H4 (cell line): ENCODE measurements around the gene PER1. TPM values are rescaled to one million over a fixed set of nuclear protein-coding genes. Genes with fewer than 3 reads are reported as not detected.

Source experiments
- DNase-seq: peaks from one replicate; pipeline ENCODE4 v3.0.0-alpha.2; 2015; ENCODE audit warnings: low spot score
- total RNA-seq: library from RNA; depleted of rRNA; stranded (reverse); fragments of >200 nt; shearing (Covaris generic); gene quantifications from 2 replicates; pipeline ENCODE4 v1.2.3, GENCODE V29; 2014

PER1 gene
- total RNA-seq, 1 experiment from 2014 or later: 4.6 TPM

DNA sequence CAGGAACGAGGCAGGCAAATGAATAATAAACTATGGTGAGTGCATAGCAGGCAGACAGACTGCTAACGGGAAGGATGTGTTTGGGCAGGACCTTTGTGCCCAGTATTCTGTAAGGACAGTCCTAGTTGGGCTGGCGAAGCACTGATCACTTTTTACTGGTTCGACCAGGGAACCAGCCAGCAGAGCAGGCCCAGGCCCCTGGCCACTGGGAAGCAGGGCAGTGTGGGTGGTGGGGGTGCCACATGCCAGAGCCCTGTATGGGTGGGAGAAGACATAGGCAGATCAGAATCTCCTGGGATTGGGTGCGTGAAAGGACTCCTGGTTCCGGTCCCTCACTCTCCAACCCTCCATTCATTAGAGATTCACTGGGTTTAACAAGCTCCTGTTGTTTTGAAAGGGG is 14.5 kb upstream of the PER1 start:
- DNase-seq: no peak

DNA sequence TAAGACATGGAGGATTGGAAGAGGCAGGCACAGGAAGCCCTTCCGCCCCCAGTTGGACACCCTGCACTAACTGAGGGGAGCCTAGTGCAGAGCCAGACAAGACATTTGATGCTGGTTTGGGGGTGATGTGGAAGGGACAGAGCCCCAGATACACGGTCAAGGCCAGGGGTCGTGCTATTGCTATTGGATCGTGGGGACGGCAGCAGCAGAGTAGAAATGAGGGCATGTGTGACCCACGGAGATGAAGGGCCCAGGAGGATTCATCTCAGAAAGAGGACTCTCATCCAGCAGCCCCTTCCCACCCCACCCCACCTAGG is 12.6 kb upstream of the PER1 start:
- no peak for DNase-seq

DNA sequence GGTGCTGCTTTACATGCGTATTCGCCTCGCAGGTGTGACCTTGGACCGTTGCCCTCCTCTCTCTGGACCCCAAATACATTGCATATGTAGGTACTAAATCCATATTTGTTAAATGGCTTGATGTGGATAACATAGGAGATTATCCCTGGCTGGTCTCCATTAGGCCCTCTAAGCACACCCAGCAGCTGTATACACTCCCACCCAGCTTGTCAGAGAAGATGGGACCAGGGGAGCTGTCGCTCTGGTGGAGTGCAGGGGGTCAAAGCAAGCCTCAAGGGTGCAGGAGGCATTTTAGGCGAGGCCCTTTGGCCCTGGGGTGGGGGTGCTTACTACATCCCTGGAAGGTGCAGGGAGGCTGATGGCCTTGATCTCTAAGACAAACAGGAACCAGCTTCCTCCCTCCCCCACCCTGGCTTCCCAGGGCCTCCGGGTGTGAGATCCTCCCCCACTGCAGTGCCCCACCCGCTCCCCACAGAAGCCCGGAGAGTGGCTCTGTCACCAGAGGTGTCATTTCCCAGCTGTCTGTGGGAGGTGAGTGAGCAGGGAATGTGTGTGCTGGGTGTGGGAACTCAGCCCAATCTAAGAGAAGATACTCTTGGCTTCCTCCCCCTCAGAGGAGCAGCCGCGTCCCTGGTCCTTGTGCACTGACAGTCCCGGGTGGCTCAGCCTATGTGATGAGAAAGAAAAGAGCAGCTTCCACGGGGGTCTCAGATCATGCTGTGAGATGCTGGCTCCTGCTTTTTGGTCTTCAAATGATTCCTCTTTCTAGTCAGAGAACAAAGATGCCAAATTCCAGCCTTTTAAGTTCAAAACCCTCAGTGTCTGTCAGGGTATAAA is 12.0 kb upstream of the PER1 start:
- DNase-seq: no peak

GRCh38 chr17:8162997-8163977 is 11.1 kb upstream of the PER1 start:
- DNase-seq: no peak

DNA sequence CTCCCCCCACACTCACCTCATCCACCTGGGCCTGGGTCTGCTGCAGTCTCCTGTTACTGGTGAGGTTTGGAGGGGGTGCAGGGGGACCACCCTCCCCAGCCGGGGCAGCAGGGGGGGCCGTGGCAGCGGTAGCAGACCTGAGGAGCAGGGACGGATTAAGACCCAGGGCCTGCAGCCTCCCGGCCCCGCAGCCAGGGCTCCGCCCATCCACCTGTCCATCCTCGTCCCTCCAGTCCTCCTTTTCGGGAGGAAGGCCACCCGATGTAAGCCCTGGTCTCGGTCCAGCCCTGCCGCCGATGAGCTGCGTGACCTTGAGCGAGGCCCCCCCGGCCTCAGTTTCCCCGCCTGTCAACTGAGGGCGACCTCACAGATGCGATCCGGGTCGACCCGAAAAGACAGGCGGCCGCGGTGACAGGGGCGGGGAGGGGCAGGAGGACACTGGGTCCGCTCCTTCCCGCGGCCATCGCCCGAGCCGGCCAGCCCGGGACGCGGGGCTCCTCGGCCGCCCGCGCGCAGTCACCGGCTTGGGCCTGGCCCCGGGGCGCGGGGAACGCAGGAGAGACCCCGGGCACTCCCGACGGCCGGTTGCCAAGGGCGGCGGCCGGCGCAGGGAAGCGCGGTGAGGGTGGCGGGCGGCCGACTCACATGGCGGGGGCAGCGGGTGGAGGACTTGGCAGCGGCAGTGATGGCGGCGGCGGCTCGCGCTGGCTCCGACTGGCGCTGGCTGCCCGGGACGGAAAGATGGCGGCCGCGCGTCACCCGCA is 10.2 kb upstream of the PER1 start, which contains the start of gene VAMP2:
TSS of gene VAMP2 (minus strand) at position 716 of the 764 bp plus-strand sequence. CDS start at position 647, 69 bp downstream.
- peak; percentile 35 for DNase-seq

GRCh38 chr17:8161289-8162232 is 9.4 kb upstream of the PER1 start:
- no peak for DNase-seq

- no peak for DNase-seq
Observed at GRCh38 chr17:8160741-8161221, 8.6 kb upstream of the PER1 start.

GRCh38 chr17:8160224-8160577 is 8.0 kb upstream of the PER1 start:
- DNase-seq: no peak

DNA sequence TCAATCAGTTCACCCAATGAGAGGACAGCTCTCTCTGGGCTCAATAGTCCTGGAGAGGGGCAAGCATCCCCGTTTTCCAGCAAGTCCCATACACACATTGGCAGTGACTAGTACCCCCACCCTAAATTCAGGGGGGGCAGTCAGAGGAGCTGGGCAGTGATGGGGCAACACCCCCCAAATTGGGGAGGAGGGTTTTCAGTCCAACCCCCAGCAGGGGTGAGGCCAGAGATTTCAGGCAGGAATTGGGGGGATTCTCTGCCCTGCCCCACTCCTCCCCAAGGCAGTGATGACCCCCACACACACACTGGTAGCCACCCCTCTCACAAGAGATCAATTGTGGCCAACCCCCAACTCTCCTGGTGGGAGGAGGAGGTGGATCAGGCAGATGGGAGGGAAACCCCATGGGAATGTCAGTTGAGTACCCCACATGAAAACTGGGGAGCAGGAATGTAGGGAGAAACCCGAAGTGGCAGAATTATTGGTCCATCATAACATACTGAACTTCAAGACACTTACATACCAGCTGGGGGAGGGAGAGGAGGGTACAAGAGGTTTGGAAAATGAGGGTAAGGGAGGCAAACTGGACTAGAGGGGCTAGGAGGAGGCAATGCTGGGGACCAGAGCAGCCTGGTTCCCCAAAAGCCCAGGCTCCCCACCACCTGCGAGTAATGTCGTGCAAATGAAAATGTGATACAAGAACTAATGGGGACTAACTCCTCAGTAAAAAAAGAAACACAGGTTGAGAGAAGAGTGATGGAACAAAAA is 7.4 kb upstream of the PER1 start:
- no peak for DNase-seq

GRCh38 chr17:8159032-8159400 is 6.8 kb upstream of the PER1 start:
- DNase-seq: no peak

- peak; percentile 64 for DNase-seq
Observed at GRCh38 chr17:8158267-8159031, 6.2 kb upstream of the PER1 start.

DNA sequence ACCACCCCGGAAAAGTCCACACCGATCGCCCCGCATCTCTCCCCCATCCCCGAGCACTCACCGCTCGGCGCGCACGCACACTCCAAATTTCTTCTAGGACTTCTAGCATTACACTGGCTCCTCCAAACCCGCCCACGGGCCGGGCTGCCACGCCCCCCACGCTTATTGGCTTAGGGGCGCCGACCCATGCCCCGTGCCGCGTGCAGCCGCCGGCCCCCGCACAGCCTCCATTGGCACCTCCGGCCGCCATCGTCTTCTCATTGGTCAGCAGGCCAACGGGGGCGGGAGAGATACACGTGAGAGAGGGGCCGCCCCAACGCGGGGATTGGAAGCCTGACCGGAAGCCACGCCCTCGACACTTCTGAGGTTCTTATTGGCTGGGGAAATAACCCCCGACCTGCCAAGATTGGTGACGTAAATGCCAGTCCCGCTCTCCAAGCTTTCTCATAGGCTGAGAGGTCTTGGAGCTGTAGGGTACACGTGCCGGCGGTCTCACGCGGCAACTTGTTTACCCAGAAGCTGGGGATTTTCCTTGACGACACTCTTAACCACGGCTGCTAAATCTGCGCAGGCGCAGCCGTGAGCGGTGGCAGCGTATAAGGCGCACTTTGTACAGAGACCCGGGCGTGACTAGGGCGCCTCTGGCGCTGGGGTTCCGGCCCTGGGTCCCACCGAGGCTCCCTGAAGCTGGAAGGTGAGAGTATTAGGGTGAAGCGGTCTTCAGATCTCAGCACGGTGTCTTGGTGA is 4.2 kb upstream of the PER1 start:
- DNase-seq: peak; percentile 99

DNA sequence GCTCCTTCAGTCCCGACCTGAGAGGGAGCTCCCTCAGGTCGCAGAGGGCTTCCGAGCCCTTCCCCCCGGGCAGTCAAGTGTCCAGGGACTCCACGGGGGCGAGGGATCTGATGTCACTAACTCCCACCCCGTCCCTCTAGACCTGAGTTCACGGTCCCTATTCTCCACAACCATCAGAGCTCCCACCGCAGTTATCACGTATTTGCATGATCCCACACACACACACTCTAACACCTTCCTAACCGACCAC is 3.7 kb upstream of the PER1 start:
- no peak for DNase-seq

DNA sequence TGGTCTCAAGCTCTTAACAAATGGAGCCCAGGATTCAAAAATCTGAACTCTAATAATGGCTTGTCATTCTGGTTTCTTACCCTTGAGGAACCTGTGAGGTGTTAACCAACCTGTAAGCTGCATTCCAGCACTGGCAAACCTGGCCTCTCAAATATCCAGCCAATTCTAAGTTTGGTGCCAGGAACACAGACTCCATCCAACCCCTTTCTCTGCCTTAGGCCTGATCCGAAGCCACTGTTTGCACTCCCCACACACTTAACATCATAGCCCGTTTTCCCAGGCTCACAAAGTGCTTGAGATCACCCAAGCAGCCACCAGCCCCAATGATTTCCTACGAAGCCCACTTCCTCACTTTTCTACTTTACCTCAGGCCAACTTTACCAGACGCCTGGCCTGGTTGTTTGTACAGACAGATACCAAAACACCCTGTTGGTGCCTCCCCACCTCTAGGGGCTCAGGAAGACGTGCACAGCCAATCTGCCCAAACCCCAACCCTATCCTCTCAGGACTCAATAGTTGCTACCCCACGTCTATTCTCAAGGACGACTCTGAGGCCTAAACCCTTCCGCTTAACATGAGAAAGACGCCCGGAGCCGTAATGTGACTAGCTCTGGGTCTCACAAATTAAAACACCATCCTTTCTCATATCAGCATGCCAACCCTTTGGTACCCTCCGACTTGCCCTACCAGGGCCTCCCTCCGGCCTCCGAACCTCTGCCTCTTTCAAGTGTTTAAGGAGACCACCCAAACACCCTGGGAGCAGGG is 3.2 kb upstream of the PER1 start:
- DNase-seq: no peak

DNA sequence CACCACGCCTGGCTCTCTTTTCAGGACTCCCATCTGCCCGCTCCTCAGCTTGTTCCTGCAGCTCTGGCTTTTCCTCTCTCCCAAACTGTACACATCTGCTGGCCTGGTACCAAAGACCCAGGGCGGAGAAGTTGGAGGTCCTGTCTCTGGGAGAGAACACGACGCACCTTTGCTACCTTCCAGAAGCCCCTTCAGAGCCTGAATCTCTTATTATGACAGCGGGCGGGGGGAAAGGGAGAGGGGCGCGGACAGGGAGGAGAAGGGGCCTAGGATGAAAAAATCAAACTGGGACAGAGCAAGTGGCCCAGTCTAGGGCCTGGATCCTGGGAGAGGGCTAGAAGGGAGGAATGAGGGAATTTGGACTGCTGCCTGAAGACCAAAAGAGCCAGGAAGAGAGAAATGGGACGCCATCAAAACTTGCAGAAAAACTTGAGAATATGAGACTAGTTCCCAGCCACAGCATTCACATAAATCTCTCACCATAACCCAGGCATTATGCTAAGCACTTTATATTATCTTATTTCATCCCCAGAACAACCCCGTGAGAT is 2.5 kb upstream of the PER1 start:
- no peak for DNase-seq

- DNase-seq: peak; percentile 92
Observed at GRCh38 chr17:8153957-8154607, 1.9 kb upstream of the PER1 start.

DNA sequence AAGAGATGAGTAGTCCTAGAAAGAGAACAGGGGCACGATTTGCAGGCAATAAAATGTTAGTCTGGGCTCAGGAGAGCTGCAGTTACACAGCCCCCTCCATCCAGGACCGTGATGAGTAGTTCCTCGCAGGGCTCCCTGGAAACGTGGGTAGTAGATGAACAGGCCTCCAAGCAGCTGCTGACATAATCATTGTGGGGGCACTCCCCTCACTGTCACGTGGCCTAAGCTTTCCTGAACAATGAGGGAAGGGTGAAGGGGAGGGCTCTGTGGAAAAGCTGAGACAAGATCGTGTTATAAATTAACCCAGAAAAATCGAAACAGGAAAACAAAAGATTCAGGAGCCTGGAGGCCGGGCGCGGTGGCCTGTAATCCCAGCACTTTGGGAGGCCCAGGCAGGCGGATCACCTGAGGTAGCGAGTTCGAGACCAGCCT is 1.3 kb upstream of the PER1 start:
- peak; percentile 81 for DNase-seq
